Left ventricle myocardium inferior (tissue), 1 donor: ENCODE results near the gene CLCF1. TPM values are rescaled to one million over a fixed set of nuclear protein-coding genes. Genes with fewer than 3 reads are reported as not detected.

Experiments used
- DNase-seq: peaks from one replicate; pipeline ENCODE4 v3.0.0-alpha.2; 2020
- H3K27ac ChIP-seq: fragments of 200-600 bp; replicated peaks from 2 replicates; pipeline ENCODE4 v1.8.0; 2021
- H3K27me3 ChIP-seq: fragments of 200-600 bp; 2 replicates; pipeline ENCODE4 v1.8.0; 2021; ENCODE audit warnings: low read depth
- H3K36me3 ChIP-seq: fragments of 200-600 bp; 2 replicates; pipeline ENCODE4 v1.8.0; 2021
- H3K4me1 ChIP-seq: fragments of 200-600 bp; 2 replicates; pipeline ENCODE4 v1.8.0; 2021
- H3K4me3 ChIP-seq: fragments of 200-600 bp; 2 replicates; pipeline ENCODE4 v1.8.0; 2021; ENCODE audit warnings: mild to moderate bottlenecking, moderate library complexity
- H3K9me3 ChIP-seq: fragments of 200-600 bp; replicated peaks from 2 replicates; pipeline ENCODE4 v1.8.0; 2021
- intact Hi-C: fragments of 100-400 bp; cut with micrococcal nuclease; formaldehyde crosslinking; loops from one replicate; pipeline ENCODE4 v1.11.0; 2022
- total RNA-seq: library from RNA; stranded (reverse); fragmentation: NEBNext Ultra II Directional; extraction: Animal tissue kit (Norgen Biotek cat#: 25700); gene quantifications from one replicate; pipeline ENCODE4 v1.2.1, GENCODE V29; 2021
- TF ChIP-seq, protein P1 (sequence below): fragments of 200-600 bp; IDR thresholded peaks from 2 replicates; pipeline ENCODE4 v1.8.0; 2021; ENCODE audit warnings: antibody characterized with exemption, mild to moderate bottlenecking, borderline replicate concordance
- donor health status: DM: no; HTN: yes; CAD: no; lungs with severe emphysema.

Gene CLCF1
- total RNA-seq, 1 donor from 2014 or later: 0.82 TPM

DNA sequence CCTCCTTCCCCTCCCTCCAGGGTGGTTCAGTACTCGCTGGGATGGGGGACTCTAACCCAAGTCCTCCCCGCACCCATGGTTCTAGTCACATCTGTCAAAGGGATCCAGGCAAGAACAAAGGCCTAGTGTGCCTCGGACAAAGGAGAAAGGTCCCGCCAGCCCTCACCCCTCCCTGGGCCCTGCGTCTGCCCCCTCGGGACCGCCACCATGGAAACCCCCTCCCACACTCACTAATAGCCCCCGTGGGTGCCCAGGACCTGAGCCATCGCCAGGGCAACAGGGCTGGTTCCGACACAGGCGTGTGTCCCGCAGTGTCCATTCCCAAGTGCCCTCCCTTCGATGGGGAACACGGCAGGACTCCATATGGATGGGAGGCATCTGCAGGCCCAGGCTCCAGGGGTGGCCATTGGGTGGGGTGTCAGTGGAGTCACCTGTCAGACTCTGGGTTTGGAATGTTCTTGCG lies 37.0 kb upstream of the CLCF1 start:
- no peaks in the 10 kb centered on the region for H3K36me3 ChIP-seq
- H3K4me1 ChIP-seq: peaks cover 14% of the 10 kb centered on the region
- intact Hi-C loops: no loop called here
- no peak overlapping the region for H3K4me3 ChIP-seq
- peaks cover 73% of the 10 kb centered on the region for H3K27me3 ChIP-seq
- H3K9me3 ChIP-seq: no peaks in the 10 kb centered on the region
- TF ChIP-seq, protein P1, sequence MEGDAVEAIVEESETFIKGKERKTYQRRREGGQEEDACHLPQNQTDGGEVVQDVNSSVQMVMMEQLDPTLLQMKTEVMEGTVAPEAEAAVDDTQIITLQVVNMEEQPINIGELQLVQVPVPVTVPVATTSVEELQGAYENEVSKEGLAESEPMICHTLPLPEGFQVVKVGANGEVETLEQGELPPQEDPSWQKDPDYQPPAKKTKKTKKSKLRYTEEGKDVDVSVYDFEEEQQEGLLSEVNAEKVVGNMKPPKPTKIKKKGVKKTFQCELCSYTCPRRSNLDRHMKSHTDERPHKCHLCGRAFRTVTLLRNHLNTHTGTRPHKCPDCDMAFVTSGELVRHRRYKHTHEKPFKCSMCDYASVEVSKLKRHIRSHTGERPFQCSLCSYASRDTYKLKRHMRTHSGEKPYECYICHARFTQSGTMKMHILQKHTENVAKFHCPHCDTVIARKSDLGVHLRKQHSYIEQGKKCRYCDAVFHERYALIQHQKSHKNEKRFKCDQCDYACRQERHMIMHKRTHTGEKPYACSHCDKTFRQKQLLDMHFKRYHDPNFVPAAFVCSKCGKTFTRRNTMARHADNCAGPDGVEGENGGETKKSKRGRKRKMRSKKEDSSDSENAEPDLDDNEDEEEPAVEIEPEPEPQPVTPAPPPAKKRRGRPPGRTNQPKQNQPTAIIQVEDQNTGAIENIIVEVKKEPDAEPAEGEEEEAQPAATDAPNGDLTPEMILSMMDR: no peak
- no peak for DNase-seq
- no peak overlapping the region for H3K27ac ChIP-seq

DNA sequence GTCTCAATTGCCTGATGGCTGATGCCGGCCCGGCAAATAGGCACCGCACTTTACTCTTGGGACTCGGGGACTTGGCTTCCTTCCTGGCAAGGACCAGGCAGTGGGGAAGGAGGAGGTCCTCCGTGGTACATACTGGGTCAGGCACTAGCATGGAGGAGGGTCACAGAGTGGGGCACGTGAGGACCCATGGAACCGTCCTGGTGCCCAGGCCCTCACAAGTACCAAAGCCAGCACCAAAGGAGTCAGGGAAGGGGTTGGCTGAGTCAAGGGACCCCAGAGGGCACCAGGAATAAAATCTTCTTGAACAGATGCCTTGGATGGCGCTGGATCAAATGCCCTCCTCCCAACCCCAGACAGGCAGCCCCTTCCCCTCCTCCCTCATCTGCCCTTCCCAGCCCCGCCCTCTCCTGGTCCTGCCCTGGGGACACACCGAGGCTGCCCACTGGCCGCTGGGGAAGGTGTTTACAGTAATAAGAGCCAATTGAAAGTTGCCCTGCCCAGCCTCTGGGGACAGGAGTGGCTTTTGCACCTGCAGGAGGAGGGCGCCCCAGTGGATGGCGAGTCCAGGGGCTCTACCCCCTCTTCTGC lies 36.5 kb upstream of the CLCF1 start:
- Histone ChIP-seq H3K4me1 (peaks cover 9% of the 10 kb centered on the region), H3K9me3 (no peaks in the 10 kb centered on the region), H3K36me3 (no peaks in the 10 kb centered on the region), H3K4me3 (no peak overlapping the region), H3K27ac (no peak overlapping the region), H3K27me3 (peaks cover 73% of the 10 kb centered on the region)
- TF ChIP-seq, protein P1: no peak
- intact Hi-C loops: no loop called here
- DNase-seq: no peak

DNA sequence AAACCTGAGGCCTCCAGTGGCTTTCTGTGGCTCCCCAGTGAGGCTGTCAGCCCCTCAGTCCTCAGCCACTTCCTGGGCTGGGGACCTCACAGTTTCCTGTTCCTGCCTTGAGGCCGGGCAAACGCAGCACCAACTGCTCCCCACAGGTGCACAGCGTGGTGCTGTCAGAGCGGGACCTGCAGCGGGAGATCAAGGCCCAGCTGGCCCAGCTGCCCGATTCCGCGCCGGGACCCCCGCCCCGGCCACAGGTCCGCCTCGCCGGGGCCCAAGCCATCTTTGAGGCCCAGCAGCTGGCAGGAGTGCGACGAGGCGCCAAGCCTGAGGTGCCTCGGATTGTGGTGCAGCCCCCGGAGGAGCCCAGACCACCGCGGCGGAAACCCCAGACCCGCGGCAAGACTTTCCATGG lies 35.9 kb upstream of the CLCF1 start:
- H3K36me3 ChIP-seq: no peaks in the 10 kb centered on the region
- intact Hi-C loops: no loop called here
- H3K27ac ChIP-seq: no peak overlapping the region
- peaks cover 8% of the 10 kb centered on the region for H3K4me1 ChIP-seq
- H3K4me3 ChIP-seq: no peak overlapping the region
- TF ChIP-seq, protein P1: no peak
- DNase-seq: no peak
- H3K9me3 ChIP-seq: no peaks in the 10 kb centered on the region
- H3K27me3 ChIP-seq: peaks cover 68% of the 10 kb centered on the region

DNA sequence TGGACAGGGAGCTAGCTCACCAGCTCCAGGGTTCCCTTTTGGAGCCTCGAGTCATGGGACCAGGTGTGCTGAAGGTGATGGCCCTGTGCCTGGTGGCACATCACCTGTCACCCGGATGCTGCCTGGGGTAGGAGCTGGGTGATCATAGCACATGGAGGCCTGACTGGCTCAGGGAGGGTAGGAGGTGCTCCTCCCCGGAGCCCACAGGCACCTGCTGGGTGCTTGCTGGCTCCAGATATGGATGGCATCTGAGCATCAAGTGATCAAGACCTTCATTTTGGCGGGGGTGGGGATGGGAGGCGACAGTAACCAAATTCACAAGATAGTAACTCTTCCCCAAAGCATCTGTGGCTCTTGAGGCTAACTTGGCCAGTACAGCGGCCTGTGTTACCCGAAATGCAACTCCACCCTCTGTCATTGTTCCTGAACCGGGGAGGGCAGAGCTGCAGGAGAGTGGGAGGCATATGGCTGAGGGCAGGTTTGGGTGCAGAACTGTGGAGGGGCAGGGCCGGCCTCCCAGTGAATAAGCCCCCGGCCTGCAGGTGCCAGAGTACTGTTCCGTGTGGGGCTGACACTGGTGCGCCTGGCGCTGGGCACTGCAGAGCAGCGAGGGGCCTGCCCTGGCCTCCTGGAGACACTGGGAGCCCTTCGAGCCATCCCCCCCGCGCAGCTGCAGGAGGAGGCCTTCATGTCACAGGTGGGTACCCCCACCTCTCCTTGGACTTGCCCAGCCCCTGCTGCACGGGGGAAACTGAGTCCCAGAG lies 35.2 kb upstream of the CLCF1 start:
- DNase-seq: no peak
- peaks cover 62% of the 10 kb centered on the region for H3K27me3 ChIP-seq
- peaks cover 9% of the 10 kb centered on the region for H3K4me1 ChIP-seq
- intact Hi-C loops: no loop called here
- no peaks in the 10 kb centered on the region for H3K9me3 ChIP-seq
- TF ChIP-seq, protein P1: no peak
- H3K36me3 ChIP-seq: no peaks in the 10 kb centered on the region
- no peak overlapping the region for H3K27ac ChIP-seq
- H3K4me3 ChIP-seq: no peak overlapping the region

DNA sequence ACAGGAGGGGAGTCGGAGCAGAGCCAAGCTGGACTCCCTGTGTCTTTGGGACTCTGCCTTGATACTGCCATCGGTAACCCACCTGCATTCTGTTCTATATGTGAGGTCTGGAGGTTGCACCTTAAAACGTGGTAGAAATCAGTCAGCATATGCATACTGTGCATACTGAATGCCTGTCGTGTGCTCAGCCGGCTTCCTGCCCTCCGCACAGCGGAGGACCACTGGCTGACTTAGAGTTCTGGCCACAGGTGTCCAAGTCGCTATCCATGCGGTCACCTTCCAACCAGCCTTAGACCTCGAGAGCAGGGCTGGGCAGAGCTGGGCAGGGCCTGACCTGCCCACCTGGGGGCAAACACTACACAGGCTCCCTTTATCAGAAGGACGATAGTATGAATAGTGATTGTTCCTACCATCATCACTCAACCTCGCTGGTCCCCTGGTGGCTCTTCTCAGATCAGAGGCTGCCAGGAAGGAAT lies 34.3 kb upstream of the CLCF1 start:
- H3K36me3 ChIP-seq: no peaks in the 10 kb centered on the region
- peaks cover 53% of the 10 kb centered on the region for H3K27me3 ChIP-seq
- DNase-seq: no peak
- no peak overlapping the region for H3K4me3 ChIP-seq
- peaks cover 16% of the 10 kb centered on the region for H3K4me1 ChIP-seq
- intact Hi-C loops: no loop called here
- no peak overlapping the region for H3K27ac ChIP-seq
- H3K9me3 ChIP-seq: no peaks in the 10 kb centered on the region
- TF ChIP-seq, protein P1: no peak
